HG02642 (cell line): Measurements from ENCODE around the gene BAHCC1.

ENCODE experiments used
- ATAC-seq: cut with Tn5 transposase; IDR thresholded peaks from one replicate; pipeline ENCODE4 v1.9.1; 2021; ENCODE audit warnings: mild to moderate bottlenecking; ENCODE audit not compliant: unreplicated experiment, poor library complexity

BAHCC1 gene

GRCh38 chr17:81409190-81409935, 14.1 kb downstream of the BAHCC1 start:
- ATAC-seq, result no peak

DNA sequence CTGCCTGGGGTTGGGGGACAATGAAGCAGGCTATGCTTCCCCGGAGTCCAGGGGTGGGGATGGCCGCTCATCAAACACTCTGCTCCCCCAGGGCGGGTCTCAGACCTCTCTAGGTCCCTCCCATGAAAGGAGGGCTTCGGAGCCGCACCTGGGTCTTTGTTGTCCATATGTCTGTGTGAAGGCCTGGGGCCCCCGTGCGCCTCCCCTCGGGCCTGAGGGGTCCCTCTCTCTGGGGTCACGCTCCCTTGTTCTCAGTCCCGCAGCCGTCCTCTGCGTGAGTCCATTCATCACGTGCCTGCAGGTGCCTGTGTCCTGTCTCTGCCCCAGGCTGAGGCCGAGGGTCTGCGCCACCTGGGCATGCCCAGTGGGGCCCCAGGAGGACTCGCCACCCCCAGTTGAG, 15.6 kb downstream of the BAHCC1 start:
- ATAC-seq, result no peak

DNA sequence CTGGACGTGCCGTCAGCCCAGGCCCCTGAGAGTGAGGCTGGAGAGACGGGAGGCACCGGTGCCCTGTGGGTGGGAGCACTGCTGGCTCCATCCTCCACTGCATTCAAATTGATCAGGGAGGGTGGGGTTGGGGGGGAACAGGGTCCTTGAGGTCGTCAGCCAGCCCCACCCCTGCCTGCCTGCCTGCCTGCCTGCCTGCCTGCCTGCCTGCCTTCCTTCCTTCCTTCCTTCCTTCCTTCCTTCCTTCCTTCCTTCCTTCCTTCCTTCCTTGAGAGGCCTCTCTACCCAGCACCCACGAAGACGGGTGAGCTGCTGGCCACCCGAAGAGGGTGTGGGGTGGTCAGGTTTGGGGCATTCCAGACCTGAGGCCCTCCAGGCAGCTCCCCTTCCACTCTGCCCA, 16.0 kb downstream of the BAHCC1 start:
- no peak for ATAC-seq

DNA sequence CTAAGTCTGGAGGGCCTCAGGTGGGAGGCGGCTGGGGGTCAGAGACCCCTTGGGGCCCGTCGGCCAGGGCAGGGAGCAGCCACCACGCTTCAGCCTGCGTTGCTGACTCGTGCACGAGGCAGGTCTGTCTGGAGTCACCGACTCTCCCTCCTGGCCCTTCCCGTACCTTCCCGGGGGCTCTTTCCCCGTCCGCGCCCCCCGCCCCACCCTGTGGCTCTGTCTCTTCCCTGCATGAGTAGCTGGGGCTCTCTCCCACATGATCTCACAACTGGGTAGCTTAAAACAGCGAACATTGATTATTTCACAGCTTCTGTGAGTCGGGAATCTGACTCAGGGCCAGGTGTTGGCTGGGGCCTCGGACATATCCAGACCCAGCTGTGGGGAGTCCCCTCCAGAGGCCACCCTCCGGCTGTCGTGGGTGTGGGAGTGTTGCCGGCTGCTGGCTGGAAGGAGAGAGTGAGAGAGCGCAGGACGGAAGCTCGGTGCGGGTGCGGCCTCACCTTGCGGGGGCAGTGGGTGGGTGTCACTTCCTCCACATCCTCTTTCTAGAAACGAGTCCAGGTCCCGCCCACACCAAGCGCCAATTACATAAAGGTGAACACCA, 17.3 kb downstream of the BAHCC1 start:
- ATAC-seq, result no peak

DNA sequence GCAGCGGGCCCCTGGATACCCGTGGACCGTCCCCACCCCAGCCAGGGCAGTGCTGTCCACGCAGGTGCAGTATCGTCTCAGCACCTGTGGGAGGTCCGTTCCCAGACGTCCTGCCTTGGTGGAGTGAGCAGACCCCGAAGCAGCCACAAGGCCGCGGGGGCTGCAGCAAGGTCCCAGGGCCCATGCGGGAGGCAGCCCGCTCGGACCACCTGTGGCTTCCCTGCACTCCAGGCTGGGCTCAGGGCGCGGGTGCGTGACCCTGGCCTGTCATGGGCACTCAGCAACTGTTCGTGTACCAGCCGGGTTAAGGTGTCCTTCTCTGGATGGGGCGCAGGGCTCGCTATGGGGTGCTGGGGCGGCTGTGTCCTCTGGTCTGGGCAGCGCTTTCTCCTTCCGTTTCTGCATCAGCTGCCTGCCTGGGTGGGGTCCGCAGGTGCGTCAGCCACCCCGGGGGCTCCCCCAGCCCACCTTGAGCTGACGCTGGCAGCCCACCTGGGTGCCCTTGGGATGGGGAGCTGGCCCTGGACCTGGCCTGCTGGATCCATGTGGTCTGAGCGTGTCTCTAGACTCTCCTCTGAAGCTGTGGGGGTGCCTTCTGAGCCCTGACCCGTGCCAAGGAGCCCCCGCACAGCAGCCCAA, 18.4 kb downstream of the BAHCC1 start:
- ATAC-seq, result no peak

GRCh38 chr17:81414756-81415516, 19.7 kb downstream of the BAHCC1 start:
- no peak for ATAC-seq

DNA sequence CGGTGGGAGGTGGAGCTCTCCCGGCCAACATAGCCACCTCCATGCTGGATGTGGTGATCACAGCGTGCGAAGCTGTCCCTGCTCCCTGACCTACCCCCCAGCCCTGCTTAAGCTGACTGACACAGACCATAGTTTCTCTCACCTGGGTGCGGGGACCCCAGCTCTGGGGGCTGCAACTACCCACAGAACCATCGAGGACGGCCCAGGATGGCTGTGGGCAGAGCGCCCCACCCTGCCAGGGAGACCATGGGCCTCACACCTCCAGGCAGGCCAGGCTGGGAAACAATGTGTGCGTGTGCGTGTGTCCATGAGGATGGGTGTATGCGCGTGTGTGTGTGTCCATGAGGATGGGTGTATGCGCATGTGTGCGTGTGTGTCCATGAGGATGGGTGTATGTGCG, 20.4 kb downstream of the BAHCC1 start:
- ATAC-seq, result no peak

- ATAC-seq, result no peak
These were observed 21.4 kb downstream of the BAHCC1 start for GRCh38 chr17:81416612-81417011.

GRCh38 chr17:81417049-81417878, 22.0 kb downstream of the BAHCC1 start:
- ATAC-seq, result no peak

GRCh38 chr17:81417879-81418709, 22.8 kb downstream of the BAHCC1 start:
- no peak for ATAC-seq

- ATAC-seq, result no peak
These were observed 23.6 kb downstream of the BAHCC1 start for GRCh38 chr17:81418710-81419318.

DNA sequence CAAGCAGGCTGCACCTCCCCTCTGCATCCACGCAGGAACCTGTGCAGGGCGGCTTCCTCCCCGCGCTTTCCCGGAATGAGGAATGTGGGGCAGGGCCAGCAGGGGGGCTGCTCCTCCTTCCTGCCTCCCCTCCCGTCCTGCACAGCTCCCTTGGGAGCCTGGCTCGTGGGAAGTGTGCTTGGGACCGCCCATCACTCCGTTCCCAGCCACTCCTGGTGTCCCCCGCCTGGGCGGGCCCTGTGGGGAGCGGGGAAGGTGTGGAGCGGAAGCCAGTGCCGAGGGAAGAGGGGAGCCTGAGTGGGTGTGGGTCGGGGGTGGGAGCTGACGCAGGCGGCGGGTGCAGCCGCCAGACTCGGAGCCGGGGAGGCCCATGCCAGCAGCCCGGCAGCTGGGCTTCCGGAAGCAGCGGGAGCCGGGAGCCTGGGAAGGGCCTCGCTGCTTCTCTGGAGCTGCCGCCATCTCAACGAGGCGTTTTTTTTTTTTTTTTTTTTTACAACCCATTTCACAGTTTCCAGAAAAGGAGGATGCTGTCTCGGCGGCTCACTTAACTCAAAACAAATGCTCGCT, 24.1 kb downstream of the BAHCC1 start:
- ATAC-seq, result no peak

- ATAC-seq, result no peak
These were observed 24.9 kb downstream of the BAHCC1 start for GRCh38 chr17:81419886-81420768.

- no peak for ATAC-seq
These were observed 25.7 kb downstream of the BAHCC1 start for GRCh38 chr17:81420769-81421462.

DNA sequence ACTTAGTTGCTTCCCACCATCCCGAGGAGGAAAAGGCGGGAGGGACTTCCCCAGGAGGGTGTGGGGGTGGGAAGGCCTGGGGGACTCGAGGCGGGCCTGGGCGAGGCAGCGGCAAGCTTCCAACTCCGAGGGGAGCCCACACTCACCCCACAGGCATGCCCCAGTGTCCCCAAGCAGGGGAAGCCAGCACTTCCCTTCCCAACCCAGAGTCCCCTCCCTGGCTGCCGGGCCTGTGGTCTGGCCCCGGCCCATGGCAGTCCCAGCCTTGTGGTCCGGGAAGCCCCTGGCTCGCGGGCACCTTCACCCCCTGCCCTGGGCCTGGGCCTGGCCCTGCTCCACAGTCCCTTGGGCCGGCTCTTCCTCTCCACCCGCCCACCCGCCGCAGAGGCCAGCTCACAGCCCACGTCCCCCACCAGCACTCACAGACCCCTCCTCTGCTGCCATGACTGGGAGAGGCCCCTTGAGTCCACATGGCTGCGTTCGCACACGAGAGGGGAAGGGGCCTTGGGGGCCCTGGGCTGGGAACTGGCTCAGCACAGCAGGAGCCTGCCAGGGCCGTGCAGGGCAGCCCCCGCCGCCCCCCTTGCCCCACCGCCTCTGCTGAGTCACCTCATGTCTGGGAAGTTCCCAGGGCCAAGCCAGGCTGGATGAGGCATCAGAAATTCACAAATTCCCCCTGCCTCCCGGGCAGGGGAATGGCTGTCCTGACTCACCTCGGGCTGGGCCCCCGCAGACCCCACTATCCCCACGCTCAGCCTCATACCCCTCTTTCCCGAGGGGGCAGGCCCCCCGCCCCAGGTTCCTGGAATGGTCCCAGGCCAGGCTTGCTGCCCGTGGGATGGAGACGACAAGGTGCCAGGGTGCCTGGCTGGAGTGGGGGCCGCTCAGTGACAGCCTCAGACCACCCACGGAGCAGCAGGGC, 27.8 kb downstream of the BAHCC1 start:
- no peak for ATAC-seq

DNA sequence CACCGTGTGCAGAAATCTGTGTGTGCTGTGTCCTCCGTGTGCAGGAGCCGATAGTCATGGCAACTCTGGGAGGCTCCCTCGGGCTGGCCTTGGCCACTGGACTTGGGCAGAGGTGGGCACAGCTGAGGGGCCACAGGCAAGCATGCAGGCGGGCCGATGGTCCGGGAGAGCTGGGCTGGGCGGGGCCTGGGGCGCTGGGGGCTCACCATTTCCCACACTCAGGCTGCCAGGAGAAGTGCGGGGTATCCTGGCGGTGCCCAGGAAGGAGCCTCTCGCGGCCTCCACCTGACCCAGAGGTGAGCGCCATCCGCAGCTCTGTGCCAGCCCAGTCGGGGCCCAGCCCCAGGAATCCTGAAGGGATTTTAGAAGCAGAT, 28.4 kb downstream of the BAHCC1 start:
- no peak for ATAC-seq
